Amygdala (tissue), 56 donors: ENCODE results near the gene TCEA3.
"Not testable (repeated sequence)": the region's sequence is repeated elsewhere in the genome, so short reads cannot be mapped to it uniquely, and the experiment has no call there.

Source experiments
- DNase-seq, 56 donors: peaks; one replicate each; lab custom pipeline; 2025; lab: John Stamatoyannopoulos, UW

TCEA3 gene

GRCh38 chr1:23395849-23396248 lies 28.7 kb downstream of the TCEA3 start:
- DNase-seq: no peak

GRCh38 chr1:23395154-23395724 lies 29.3 kb downstream of the TCEA3 start:
- DNase-seq: no peak

DNA sequence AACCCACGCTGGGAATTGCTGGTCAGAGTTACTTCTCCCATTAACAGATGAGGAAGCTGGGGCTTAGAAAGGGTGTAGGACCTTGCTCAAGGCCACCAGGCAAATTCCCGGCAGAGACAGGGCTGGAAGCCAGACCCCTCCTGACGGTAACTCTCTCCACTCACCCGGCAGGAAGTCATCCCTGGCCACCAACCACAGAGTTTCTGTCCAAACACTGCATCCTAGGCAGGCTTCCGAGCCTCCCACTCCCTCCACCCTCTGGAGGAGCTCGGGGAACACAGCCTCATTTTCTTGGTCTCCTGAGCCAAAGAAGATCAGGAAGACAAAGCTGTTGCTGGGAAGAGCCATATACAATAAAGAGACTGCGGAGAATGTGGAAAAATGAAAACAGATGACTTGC lies 29.9 kb downstream of the TCEA3 start:
- peak in 11 of 56 donors; percentile 2 to 42 (median 21) for DNase-seq

DNA sequence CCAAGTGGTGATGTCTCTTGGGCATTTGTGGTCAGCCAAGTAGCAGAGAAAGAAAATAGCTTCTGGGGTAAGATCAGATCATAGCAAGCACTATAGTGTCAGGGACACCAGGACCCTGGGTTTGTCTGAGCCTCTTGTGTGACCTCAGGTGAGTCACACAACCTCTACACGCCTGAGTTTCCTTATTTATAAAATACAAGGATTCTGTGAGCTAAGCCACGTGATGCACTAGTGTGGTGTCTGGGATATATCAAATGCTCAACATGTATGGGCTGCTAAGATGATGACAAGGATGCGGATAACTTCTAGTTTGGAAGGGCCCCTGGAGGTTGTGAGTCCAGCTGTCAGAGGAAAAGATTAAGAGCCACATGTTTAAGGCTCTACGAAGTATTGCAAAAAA lies 30.4 kb downstream of the TCEA3 start:
- no peak for DNase-seq

GRCh38 chr1:23393706-23394105 lies 30.8 kb downstream of the TCEA3 start:
- DNase-seq: no peak

DNA sequence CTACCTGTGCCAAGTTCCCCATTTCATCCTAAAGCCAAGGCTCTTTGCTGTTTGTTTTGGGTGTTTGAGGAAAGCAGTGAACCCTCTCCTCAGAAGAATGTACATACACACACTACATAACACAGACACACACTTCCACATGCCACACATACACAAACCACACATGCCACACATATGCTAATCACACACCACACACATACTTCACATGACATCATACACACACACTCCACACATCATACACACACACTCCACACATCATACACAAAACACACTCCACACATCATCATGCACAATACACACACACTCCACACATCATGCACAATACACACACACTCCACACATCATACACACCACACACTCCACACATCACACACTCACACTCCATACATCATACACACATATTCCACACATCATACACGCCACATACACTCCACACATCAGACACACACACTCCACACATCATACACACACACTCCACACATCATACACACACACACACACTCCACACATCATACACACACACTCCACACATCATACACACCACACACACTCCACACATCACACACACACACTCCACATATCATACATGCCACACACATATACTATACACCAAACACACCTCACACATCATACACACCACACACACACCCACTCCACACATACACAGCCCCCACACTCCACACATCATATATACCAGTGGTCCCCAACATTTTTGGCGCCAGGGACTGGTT lies 32.3 kb downstream of the TCEA3 start:
- no peak for DNase-seq

DNA sequence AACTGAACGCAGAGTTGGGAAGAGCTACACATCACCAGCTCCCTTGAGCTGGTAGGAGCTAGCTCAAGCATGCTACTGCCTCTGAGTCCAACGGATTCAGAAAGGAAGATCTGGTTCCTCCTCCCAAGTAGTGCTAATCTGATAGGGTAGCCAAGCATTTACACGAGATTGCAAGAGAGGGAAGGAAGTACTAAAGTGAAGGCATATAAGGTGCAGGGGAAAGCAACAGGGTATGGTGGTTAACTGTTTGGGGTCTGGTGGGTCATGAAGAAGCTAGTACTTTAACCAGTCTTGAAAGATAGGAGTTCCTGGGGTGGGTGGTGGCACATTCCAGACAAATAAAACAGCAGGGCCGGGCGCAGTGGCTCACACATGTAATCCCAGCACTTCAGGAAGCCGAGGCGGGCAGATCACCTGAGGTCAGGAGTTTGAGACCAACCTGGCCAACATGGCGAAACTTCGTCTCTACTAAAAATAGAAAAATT lies 34.7 kb downstream of the TCEA3 start:
- DNase-seq: no peak

- DNase-seq: no peak
These were observed 37.1 kb downstream of the TCEA3 start for GRCh38 chr1:23387494-23387893.

- no peak for DNase-seq
These were observed 39.4 kb downstream of the TCEA3 start for GRCh38 chr1:23385119-23385621.

GRCh38 chr1:23384312-23385058 lies 40.1 kb downstream of the TCEA3 start:
- DNase-seq: no peak

DNA sequence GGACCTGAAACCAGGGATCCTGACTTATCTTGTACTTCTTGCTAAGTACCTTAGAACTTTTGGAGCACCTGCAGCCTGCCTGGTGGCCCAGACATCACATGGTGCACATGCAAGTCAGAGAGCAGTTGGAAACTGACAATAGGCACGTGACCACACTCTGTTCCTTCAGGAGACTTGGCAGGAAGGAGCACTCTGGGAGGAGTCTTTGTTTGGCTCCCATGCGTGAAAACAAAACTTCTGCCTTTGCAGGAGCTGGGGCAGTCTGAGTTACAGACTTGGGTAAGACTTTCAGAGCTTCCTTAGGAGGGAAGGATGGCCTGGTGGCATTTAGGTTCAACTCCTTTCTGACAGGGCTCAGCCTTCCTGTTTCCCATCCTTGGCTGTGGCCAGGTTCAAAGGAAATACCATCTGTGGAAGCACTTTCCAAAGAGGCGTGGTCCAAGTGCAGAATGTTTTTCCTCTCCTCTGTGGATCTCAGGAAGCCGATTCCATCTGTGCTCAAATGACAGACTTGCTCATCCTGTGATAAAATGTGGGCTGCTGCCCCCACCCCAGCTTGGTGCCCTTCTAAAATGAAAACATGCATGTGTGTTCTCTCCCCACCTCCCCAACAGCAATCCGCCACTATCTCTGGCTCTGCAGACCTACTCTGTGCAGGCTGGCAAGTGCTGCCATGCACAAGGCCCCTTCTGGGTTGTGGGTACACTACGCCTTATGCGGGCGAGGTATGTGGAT lies 40.8 kb downstream of the TCEA3 start:
- DNase-seq: peak in 1 of 56 donors; percentile 2

GRCh38 chr1:23381233-23381885 lies 43.2 kb downstream of the TCEA3 start:
- DNase-seq: no peak

DNA sequence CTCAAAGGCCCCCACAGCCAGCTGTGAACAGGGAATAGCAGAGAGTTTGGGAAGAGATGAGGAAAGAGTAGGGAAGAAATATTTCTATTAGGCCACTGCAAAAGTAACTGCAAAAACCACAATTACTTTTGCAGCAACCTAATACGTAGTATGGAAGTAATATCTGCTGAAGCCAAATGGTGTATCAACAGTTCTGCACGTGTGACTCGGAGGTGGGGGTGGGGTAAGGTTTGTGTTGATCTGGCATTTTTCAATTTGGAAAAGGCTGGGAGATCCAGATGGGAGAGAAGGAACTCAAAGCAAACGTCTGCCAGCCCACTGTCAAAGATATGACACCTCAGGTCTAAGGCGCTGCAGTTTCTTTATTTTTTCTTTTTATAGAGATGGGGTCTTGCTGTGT lies 43.8 kb downstream of the TCEA3 start:
- no peak for DNase-seq

DNA sequence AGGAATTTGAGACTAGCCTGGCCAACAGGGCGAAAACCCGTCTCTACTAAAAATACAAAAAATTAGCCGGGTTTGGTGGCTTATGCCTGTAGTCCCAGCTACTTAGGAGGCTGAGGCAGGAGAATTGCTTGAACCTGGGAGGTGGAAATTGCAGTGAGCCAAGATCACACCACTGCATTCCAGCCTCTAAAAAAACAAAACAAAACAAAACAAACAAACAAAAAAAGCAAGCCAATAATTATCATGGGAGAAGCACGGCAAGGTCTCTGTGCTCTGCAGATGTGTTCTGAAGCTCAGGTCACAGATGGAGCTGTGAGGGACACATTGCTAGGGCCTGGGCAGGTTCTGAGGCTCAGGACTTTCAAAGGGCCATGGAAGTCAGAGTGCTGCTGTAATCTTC lies 44.3 kb downstream of the TCEA3 start:
- not testable (repeated sequence) for DNase-seq

GRCh38 chr1:23376890-23377811 lies 47.4 kb downstream of the TCEA3 start:
- no peak for DNase-seq

DNA sequence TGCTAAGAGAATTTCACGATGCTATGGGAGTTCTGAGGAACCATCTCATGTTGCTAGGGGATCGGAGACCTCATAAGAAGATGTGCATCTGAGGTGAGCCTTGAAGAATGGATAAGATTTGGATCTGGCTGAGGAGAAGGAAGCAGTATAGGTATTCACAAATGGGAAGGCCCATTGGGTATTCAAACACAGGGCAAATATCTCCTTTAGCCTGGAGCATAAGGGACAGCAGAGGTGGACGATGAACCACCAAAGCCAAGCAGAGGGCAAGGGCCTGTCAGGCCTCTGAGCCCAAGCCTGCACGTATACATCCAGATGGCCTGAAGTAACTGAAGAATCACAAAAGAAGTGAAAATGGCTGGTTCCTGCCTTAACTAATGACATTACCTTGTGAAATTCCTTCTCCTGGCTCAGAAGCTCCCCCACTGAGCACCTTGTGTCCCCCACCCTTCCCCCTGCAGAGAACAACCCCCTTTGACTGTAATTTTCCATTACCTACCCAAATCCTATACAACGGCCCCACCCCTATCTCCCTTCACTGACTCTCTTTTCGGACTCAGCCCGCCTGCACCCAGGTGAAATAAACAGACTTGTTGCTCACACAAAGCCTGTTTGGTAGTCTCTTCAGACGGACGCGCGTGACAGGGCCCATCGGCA lies 50.3 kb downstream of the TCEA3 start:
- DNase-seq: not testable (repeated sequence)

DNA sequence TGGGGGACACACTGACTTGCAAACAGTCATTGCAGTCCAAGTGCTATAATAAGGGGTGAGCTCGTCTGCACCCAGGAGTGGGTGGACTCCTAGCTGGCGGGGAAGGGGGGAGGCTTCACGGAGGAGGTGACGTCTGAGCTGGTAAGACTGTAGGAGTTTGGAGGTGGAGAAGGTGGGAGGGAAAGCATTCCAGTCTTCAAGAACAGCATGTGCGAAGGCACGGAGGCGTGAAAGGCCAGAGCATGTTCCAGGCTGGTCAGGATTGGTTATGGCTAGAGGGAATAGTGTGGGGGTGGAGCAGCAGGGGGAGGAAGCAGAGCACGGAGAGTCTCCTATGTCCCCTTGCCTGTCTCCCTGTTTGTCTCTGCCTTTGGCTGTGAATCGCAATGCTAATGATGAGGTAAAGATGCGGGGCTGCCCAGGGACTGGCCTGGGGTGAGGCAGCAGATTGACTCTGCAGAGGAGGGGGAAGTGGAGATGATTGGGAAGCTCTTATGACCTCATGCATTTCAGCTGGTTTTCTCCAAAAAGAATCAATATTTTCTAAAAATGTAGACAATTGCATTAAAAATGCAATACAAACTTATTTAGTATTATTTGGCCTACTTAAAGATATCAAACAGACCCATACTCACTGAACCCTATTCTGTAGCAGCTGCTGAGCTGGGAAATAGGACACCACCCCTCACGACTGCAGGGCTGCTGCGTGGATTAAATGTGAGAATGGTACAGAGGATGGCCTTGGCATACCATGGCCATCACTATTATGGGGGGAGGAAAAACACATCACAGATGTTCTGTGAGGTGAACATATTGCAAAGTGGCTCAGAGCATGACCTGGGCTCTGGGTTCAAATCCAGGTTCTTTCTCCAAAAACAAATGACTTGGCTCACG lies 52.3 kb downstream of the TCEA3 start:
- peak in 7 of 56 donors; percentile 3 to 49 (median 22) for DNase-seq
